ENCODE results near the gene AGO4.

- no peak for TF ChIP-seq POLR2A (IDR thresholded peaks at IDR 0.05)
- TF ChIP-seq CTCF (IDR thresholded peaks at IDR 0.05) = no peak
- TF ChIP-seq EP300 (IDR thresholded peaks at IDR 0.05) = no peak
- TF ChIP-seq POLR2AphosphoS5 (IDR thresholded peaks at IDR 0.05) = no peak
These were observed 86.4 kb downstream of the AGO4 start for GRCh38 chr1:35894183-35894582.
